Stimulated activated CD4-positive, alpha-beta T cell treated with anti-CD3 and anti-CD28 coated beads, Interleukin-15, amount 100 ng/mL, for 48 hours (primary cell): ENCODE measurements around the gene TSPAN14.
"Not testable (repeated sequence)": the region's sequence is repeated elsewhere in the genome, so short reads cannot be mapped to it uniquely, and the experiment has no call there.

Source experiments
- DNase-seq, 2 donors: peaks; one replicate each; pipeline ENCODE4 v3.0.0-alpha.2; 2020; ENCODE audit warnings: low read depth in 2 of 2

Gene TSPAN14

DNA sequence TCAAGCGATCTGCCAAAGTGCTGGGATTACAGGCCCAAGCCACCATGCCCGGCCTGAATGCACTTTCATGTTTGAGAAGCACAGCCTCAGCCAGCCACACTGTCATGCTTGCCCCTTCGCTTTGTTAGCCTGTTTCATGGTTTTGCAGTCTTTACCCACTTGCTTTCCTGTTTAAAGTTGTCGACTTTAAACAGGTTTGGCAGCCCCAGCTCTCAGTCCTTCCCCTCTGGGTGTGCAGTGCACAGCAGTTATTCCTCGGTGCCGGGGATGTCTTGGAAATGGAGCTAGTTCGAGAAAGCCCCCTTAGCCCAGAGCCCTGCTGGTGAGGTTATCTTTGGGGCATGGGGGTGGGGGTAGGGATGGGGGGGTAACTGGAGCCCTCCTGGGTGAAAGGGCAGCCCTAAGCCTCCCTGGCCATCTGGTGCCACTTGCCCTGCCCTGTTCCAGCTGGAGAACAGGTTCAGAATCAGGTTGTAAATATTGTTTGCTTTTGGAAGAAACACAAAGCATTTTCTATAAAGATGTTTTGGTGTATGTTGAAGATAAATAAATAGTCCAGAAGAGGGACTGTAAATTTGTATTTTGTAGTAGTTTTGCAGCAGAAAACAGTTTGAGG lies 14.8 kb downstream of the TSPAN14 start:
- no peak for DNase-seq

DNA sequence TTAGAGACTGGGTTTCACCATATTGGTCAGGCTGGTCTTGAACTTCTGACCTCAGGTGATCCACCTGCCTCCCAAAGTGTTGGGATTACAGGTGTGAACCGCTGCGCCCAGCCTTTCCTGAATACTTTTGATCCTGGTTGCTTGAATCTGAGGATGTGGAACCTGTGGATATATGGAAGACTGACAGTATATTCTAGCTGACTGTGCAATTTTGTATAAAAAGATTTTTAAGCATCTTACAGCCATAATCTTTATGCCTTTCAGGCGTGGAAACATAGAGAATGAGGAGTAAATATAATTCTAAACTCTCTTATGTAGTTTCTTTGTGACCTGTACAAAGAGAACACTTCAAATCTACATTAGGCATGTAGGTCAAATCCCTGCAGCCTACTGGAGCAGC lies 16.2 kb downstream of the TSPAN14 start:
- DNase-seq, result no peak

DNA sequence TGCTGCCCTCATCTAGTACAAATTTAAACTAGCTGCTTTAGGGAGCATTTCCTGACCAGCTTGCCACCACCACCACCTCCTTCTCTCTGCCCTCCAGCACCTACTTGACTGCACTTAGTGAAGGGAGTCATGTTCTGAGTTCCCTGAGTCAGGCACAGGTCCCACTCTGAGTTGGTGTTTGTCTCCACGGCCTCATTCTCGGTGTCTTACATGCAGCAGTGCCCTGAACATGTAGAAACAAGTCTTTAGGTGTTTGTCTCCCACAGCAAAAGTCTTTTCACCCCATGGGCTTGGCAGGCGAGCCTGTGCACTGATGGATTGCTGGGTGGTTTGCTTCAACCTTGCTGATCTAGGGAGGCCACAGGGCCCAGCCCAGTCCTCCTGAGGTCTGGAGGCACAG lies 16.9 kb downstream of the TSPAN14 start:
- DNase-seq, result no peak

DNA sequence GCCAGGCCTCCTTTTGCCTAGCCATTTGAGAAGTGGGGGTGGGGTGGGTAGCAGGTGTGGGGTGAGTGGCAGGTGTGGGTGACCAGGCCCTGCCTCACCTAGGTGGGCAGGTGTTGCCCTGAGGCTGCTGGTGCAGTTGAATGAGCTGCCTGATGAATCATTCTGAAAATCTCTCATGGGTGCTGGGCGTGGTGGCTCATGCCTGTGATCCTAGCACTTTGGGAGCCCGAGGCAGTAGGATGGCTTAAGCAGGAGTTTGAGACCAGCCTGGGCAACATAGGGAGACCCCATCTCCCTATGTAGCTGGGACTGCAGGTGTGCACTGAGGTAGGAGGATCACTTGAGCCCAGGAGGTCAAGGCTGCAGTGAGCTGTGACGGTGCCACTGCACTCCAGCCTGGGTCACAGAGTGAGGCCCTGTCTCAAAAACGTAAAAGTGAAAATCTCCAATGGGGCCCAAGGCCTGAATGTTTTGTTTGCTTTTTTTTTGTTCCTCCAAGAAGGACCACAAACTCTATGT lies 17.7 kb downstream of the TSPAN14 start:
- peak in 1 of 2 donors; percentile 53 for DNase-seq

DNA sequence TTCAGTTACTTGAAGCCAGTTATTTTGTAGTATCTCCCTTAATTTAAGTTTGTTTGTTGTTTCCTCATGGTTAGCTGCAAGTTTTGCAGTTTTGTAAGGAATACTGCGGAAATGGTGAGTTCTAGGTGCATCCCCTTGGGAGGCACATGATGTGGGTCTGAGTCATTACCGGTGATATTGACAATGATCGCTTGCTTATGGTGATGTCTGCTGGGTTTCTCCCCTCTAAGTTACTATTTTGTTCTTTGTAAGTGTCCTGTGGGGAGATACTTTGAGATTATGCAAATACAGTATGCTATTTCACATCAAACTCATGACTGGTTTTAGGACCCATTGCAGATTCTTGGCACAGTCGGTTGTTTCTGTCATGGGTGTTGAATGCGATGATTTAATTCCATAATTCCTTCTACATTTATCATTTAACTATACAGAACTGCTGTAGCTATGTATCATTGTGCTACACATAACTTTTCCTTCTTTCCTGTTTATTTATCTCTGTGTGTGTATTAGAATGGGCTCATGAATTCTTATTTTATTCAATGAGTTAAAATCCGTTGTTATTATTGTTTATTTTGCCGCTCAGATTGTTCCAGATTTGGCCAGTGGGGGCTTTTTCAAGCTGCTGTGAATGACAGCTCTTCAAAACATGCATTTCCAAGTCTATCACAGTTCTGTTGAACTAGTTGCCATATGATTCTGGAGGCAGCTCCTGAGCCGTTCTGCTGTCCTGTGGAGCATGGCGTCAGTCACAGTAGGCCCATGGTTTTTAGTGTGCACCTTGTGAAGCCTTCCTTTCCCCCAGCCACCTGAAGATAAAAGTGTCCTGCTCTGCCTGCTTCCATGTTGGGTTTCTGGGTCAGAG lies 18.4 kb downstream of the TSPAN14 start:
- DNase-seq, result peak in 1 of 2 donors; percentile 45

DNA sequence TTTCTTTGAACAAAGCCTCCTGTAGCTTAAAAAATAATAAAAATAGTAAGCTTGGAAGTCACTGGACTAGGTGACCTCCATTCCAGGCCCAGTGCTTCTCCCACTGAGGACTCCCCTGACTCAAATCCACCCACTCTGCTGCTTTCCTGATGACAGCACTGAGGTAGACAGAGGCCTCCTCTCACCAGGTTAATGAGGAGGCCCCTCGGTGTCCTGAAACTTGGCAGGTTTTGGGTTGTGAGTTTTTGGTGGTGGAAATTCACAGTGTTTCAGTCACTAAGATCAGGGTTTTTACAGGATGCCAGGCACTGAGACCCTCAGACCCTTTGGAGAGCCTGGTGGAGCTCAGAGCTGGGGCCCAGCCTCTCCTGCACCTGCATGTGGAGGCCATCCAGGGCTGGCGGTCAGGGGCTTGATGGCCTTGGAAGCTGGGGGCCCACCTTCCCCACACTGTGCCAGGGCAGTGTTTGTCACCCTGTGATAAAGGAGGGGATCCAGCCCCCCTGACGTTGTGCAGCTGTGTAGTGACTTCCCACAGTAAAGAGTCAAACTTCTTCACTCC lies 19.1 kb downstream of the TSPAN14 start:
- DNase-seq, result no peak

DNA sequence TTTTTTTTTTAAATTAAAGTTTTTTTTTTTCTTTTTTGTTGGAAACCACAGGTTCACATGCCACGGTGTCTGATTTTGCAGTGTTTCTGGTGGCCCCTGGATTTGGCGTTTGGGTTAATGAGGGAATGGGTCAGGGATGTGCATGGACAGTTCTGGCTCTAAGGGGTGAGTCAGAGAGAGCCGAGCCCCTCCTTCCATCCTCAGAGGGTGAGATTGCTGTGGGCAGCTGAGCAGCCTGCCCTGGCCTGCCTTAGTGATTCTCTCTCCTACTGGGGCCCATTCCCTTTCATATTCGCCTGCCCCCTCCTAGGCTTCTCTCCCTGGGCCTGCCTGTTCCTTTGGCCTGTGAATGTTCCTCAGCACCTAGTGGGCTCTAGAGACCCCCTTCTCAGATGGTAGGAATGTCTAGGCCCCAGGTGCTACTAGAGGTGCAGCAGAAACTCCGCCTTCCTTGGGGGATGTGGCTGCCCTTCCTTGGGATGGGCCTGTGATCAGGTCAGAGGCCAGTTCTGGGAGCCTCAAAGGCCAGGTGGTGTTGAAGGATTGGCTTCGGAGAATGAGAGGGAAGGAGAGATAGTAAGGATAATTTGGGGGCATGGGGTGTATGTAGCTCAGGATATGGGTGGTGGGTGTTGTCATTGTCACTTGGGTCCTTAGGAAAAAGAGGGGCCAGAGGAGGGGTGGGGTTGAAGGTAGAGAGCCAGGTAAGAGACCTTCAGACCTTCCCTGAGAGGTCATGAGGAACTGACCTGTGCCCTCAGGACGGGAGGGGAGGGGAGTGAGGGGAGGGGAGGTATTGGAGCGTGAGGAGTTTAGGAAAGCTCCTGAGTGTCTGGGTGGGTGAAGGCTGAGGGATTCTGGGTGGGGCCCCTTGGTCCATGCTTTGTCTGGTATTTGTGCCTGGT lies 19.8 kb downstream of the TSPAN14 start:
- DNase-seq, result no peak

DNA sequence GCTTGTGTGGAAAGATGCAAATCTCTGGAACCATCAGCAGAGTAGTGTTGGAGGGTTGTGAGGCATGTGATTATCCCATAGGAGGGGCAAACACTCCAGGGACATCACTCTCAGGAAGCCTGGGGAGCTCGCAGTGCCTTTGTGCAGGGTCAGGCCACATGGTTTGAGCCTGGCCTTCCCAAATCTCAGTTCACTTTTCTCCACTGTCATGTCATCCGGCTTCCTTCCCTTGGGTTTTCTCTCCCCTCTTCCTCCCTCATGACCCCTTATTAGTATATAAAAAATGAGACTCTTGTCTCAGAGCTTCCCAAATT lies 20.4 kb downstream of the TSPAN14 start:
- no peak for DNase-seq

DNA sequence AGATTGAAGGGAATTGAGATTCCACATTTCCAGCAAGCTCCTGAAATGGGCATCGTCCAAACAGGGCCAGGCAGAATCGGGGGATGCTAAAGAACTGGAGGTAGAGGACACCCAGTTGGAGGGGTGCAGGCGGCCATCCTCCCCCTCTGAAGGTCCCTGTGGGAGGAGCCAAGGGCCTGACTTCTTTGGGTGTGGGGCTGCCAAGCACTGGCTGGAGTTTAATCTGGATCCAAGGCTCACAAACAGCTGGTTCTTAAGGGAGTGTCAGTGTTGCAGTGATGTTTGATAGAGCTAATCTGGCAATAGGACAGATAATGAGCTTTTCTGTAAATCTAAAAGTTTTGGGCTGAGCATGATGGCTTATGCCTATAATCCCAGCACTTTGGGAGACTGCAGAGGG lies 20.8 kb downstream of the TSPAN14 start:
- DNase-seq, result no peak

DNA sequence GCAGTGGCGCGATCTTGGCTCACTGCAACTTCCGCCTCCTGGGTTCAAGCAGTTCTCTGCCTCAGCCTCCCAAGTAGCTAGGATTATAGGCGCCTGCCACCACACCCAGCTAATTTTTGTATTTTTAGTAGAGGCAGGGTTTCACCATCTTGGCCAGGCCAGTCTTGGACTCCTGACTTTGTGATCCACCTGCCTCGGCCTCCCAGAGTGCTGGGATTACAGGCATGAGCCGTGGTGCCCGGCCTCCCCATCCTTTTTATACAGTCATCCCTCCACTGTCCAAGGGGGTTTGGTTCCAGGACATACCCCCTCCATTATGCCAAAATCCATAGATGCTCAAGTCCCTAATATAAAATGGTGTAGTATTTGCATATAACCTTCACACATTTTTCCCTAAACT lies 21.5 kb downstream of the TSPAN14 start:
- not testable (repeated sequence) for DNase-seq

DNA sequence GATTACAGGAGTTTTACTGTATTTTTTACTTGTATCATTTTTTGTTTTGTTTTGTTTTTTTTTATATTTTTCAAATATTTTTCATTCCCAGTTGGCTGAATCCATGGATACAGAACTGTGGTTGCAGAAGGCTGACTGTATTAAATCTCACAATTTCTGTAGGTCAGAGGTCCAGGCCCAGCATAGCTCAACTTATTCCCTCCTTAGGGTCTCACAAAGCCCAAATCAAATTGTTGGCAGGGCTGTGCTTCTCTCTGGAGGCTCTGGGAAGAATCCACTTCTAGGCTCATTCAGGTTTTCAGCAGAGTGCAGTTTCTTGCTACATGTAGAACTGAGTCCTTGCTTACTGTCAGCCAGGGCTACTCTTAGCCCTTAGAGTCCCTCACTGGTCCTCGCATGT lies 22.6 kb downstream of the TSPAN14 start:
- DNase-seq, result no peak

DNA sequence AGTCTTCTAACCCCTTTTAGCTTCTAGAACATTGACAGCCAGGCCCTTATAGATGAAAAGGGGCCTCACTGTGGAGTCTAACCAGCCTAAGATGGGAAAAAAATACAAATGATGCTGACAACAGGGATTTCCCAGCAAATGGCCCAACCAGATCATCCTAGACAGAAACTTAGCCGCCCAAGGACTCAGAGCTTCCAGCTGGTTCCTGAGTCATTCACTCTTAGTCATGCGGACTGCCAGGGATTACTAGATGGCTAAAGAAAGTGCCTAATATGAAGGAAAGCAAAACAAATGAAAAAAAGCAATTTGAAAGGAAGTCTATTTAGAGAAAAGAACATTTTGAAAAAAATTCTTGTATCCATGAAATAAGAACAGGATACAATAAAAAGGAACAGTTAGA lies 23.7 kb downstream of the TSPAN14 start:
- no peak for DNase-seq

DNA sequence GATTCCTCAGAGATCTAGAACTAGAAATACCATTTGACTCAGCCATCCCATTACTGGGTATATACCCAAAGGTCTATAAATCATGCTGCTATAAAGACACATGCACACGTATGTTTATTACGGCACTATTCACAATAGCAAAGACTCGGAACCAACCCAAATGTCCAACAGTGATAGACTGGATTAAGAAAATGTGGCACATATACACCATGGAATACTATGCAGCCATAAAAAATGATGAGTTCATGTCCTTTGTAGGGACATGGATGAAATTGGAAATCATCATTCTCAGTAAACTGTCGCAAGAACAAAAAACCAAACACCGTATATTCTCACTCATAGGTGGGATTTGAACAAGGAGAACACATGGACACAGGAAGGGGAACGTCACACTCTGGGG lies 26.3 kb downstream of the TSPAN14 start:
- DNase-seq, result not testable (repeated sequence)

DNA sequence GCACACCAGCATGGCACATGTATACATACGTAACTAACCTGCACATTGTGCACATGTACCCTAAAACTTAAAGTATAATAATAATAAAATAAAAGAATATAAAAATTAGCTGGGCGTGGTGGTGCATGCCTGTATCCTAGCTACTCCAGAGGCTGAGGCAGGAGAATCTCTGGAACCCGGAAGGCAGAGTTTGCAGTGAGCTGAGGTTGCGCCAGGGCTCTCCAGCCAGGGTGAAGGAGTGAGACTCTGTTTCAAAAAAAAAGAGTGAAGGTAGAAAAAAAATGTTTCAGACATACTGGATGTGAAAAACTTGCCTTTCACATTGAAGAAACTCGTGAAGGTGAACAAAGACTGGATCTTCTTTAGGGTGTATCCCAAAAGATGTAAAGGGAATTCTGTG lies 26.7 kb downstream of the TSPAN14 start:
- no peak for DNase-seq

DNA sequence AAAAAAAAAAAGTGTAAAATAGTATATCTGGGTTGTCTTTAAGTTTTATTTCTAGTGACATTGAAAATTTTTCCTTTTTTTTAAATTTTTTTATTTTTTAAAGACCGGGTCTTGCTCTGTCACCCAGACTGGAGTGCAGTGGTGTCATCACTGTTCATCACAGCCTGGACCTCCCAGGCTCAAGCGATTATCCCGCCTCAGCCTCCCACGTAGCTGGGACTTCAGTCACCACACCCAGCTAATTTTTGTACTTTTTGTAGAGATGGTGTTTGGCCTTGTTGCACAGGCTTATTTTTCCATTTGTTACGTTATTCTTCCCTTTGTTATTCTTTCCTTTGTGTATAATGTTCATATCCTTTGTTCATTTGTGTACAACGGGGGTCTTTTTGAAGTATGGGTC lies 30.1 kb downstream of the TSPAN14 start:
- no peak for DNase-seq

DNA sequence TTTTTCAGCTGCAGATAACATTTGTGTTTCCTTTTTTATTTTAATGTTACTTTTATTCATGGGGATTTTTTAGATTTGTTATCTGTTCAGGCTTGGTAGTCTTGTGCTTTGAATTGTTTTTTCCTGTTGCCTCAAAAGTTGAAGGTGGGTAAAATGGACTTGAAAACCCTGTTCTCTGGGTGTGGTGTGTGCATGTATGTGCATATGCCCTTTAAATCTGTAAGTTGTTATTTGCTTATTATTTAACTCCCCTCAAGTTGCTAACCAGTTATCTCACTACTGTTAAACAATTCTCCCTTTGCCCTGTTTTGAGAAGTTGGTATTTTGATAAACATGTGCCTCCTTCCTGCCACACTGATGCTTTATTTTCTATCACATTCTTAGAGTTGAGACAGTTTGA lies 30.6 kb downstream of the TSPAN14 start:
- DNase-seq, result no peak

DNA sequence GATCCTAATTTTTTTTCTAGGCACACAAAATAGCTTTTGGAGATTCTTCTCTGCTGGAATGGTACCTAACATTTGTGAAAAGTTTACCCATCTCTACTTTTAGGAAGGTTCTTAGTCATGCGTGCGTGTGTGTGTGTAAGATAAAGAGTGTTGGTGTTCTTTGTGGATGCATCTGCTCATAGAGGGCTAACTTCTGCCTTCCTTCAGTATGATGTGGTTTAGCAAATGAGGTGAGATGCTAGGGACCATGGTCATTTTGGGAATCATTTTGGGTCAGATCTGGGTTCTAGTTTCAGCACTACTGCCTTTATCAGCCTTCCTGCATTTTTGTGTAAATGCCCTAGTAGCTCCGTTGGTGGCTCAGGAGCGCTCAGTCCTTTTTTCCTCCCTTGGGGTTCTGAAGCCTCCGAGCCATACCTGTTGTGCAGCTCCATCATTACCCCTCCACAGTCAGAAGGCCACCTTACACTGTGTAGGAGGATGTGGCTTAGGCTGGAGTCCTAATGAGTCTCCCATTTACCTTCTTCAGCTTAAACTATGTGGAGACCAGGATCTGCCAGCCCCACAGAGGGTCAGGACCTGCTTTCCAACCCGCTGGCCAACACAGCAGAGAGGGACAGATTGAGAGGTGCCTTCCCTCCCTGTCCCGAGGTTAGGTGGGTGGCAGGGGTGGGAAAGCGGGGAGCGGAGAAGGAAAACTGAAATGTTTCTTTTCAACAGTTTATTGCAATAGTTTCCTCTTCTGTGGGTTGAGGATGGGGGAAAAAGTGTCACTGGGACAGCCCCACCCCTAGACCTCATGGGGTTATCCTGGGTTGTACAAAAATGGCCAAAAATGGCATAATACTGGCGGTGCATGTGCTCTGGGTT lies 31.2 kb downstream of the TSPAN14 start:
- DNase-seq, result no peak

DNA sequence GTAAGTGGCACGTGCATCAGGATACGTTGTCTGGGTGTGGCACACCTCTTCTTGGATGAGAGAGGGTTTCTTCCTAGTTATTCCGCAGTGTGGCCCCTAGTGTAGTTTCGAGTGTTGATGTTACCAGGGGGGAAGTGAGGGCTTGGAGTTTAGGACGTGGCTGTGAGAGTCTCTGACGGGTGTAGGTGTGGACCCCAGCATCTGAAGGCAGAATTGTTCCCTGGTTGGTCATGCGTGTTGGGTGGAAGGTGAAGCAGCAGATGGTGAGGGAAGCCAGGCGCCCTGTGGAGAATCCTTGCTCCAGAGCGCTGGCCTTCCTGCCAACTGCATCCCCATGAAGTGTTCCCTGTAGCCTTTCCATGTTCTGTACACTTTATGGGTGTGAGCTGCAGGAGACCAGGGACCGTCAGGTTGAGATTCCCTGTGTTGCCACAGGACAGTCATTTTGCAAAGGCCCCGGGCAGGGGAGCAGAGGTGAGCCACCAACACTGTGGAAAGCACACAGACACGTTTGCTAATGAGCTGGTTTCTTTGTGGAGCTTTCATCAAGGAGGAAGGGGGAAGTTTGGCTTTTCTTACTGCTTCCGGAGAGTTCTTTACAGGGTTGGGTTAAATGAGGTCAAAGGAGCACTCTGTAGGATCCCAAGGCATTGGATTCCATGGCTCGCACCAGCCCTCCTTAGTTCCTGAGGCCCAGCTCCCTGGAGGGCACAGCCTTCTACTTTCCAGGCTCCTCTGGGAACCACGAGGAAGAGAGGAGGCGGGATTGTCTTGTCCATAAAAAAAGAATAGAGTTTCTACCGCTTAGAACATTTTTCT lies 32.0 kb downstream of the TSPAN14 start:
- DNase-seq, result no peak

DNA sequence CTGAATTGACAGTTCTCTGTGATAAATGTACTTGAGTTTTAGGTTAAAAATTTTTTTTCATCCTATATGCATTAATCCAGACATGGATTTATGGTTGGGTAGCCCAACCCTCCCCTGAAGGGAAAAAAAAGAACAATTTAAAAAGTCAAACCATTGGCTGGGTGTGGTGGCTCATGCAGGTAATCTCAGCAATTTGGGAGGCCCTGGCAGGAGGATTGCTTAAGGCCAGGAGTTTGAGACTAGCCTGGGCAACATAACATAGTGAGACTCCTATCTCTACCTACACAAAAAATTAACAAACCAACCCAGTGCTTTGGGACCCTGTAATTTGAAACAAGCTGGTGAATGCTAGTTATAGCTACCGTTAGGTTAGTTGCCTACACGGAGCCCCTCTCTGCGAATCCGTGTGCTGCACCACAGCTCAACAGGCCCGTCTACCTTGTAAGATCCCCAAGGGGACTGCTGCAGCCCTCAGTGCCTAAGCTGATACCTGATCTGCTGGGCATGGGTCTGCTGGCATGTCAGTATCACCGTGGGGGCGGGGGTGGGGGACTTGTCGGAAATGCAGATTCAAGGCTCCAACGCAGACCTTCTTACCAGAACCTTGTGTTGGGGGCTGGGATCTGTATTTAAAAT lies 32.8 kb downstream of the TSPAN14 start:
- DNase-seq, result no peak

DNA sequence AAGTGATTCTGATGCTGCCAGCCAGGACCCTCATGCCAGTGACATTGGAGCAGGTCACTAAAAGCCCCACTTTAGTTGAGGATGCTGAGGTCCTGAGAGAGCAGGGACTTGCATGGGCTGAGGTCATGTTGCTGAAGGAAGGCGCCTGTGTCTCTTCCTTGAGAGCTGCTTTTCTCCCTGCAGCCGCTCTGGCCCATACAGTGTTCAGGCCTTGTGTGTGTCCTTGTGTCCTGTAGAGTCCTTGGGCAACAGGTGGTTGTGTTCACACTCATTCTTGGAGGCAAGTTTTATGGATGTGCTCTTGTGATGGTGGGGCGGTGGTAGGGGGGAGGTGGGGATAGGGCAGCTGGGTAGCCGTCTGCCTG lies 33.3 kb downstream of the TSPAN14 start:
- no peak for DNase-seq
